ENCODE measurements around the gene THSD4. TPM values are rescaled to one million over a fixed set of nuclear protein-coding genes. Genes with fewer than 3 reads are reported as not detected.

THSD4 gene
- total RNA-seq, 1 donor = 15.6 TPM

DNA sequence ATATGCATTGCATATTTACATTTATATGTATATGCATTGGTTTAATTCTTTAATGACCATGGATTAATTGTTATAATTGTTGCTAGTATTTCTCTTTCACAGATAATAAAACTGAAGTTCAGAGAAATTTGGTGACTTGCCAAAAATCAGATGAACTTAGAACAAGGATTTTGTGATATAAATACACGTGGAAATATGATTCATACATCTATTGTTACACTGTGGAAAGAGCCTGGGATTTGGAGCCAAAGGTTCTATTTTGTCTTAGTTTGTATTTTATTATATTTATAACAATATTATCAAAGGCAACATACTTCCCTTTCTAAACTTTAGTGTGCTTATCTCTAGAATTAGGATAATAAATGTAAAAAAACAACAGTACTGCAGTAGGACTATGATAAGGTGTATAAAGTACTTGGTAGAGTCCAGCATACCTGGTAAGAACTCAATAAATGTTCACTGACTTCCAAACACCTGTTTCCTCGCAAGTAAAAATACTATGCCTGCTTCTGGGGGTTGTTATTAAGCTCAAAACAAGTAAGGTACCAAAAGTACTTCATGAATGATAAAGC lies 342.9 kb downstream of the THSD4 start:
- no peaks in the 10 kb centered on the region for H3K27me3 ChIP-seq (ENCODE audit: insufficient read depth, low read length)
- no peak overlapping the region for H3K27ac ChIP-seq (ENCODE audit: low read depth, low read length)
- no peak overlapping the region for H3K4me3 ChIP-seq (ENCODE audit: insufficient read depth, low read length)
- no peaks in the 10 kb centered on the region for H3K79me2 ChIP-seq (ENCODE audit: insufficient read depth, low read length)
- no peaks in the 10 kb centered on the region for H3K4me1 ChIP-seq (ENCODE audit: insufficient read depth, low read length)
- DNase-seq (ENCODE audit: insufficient read length, low spot score, missing footprints) = no peak
- no peak overlapping the region for H3K4me2 ChIP-seq (ENCODE audit: insufficient read depth, low read length)
- TF ChIP-seq, protein P1, sequence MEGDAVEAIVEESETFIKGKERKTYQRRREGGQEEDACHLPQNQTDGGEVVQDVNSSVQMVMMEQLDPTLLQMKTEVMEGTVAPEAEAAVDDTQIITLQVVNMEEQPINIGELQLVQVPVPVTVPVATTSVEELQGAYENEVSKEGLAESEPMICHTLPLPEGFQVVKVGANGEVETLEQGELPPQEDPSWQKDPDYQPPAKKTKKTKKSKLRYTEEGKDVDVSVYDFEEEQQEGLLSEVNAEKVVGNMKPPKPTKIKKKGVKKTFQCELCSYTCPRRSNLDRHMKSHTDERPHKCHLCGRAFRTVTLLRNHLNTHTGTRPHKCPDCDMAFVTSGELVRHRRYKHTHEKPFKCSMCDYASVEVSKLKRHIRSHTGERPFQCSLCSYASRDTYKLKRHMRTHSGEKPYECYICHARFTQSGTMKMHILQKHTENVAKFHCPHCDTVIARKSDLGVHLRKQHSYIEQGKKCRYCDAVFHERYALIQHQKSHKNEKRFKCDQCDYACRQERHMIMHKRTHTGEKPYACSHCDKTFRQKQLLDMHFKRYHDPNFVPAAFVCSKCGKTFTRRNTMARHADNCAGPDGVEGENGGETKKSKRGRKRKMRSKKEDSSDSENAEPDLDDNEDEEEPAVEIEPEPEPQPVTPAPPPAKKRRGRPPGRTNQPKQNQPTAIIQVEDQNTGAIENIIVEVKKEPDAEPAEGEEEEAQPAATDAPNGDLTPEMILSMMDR (IDR thresholded peaks at IDR 0.05; ENCODE audit: extremely low read depth, low read depth, low read length) = no peak
- H3K36me3 ChIP-seq (ENCODE audit: insufficient read depth, low read length) = no peaks in the 10 kb centered on the region
- H4K20me1 ChIP-seq (ENCODE audit: insufficient read depth, low read length) = no peaks in the 10 kb centered on the region
- H2AFZ ChIP-seq (ENCODE audit: low read length) = no peak overlapping the region
- H3K9me3 ChIP-seq (ENCODE audit: low read depth, low read length) = no peaks in the 10 kb centered on the region

DNA sequence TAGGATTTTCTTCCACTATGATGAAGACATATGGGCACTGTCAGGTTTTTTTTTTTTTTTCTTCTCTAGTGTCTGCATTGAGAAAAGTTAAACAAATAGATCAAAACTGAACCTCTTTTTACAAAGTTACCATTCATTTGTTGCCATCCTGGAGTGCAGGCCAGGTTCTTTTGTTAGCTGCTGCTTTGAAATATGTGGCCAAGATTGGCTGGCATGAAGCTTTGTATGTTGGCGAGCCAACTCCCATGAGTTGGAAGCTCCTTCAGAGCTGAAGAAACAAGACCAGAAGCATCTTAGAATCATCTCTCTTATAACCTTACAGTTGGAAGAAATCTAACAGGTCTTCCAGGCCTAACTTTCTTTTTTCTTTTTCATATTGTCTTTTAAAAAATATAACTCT lies 346.5 kb downstream of the THSD4 start:
- Histone ChIP-seq H3K4me3 (ENCODE audit: insufficient read depth, low read length) (no peak overlapping the region), H4K20me1 (ENCODE audit: insufficient read depth, low read length) (peaks cover 3% of the 10 kb centered on the region), H3K27me3 (ENCODE audit: insufficient read depth, low read length) (no peaks in the 10 kb centered on the region), H3K4me2 (ENCODE audit: insufficient read depth, low read length) (no peak overlapping the region), H3K4me1 (ENCODE audit: insufficient read depth, low read length) (no peaks in the 10 kb centered on the region), H3K9me3 (ENCODE audit: low read depth, low read length) (no peaks in the 10 kb centered on the region), H2AFZ (ENCODE audit: low read length) (no peak overlapping the region), H3K79me2 (ENCODE audit: insufficient read depth, low read length) (no peaks in the 10 kb centered on the region), H3K27ac (ENCODE audit: low read depth, low read length) (no peak overlapping the region), H3K36me3 (ENCODE audit: insufficient read depth, low read length) (no peaks in the 10 kb centered on the region)
- no peak for DNase-seq (ENCODE audit: insufficient read length, low spot score, missing footprints)
- TF ChIP-seq, protein P1 (IDR thresholded peaks at IDR 0.05; ENCODE audit: extremely low read depth, low read depth, low read length) = no peak

DNA sequence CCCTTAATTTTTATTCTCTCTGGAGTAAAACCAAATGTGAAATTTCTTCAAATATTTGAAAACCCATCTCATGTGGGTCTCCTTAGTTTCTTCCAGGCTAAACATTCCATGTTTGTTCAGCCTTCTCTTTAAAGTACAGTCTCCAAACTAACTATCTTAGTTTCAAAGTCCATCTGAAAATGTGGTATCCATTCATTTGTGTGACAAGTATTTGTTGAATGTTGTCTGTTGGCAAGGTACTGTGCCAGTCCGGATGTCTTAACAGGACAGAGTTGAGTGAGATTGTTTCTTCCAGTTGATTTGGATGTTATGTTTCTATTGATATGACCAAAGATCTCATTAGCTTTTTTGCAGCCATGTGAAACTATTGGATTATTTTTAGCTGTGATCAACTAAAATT lies 347.4 kb downstream of the THSD4 start:
- DNase-seq (ENCODE audit: insufficient read length, low spot score, missing footprints) = no peak
- H3K79me2 ChIP-seq (ENCODE audit: insufficient read depth, low read length) = no peaks in the 10 kb centered on the region

DNA sequence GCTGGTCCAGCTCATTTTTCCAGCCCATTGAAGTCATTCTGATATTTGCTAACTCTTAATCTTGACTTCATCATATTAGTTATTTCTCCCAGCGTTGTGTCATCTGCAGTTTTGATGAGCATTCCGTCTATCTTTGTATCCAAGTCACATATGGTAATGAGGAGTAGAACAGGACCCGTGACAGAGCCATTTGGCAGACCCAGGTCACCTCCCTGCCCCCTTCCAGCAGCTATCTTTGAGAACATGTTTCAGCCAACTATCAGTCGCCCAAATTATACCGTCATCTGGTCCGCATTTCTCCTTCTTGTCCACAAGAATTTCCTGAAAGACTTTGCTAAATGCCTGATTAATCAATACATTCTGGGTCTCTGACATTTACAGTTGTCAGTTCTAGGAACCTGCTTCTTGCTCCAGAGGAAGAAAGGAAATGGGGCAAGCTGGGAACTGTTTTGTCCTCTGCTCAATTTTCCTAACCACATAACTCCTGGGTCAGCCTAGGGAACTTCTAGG lies 347.9 kb downstream of the THSD4 start:
- TF ChIP-seq, protein P1 (IDR thresholded peaks at IDR 0.05; ENCODE audit: extremely low read depth, low read depth, low read length) = no peak
- Histone ChIP-seq H3K36me3 (ENCODE audit: insufficient read depth, low read length) (no peaks in the 10 kb centered on the region), H3K27me3 (ENCODE audit: insufficient read depth, low read length) (no peaks in the 10 kb centered on the region), H3K4me2 (ENCODE audit: insufficient read depth, low read length) (no peak overlapping the region), H3K79me2 (ENCODE audit: insufficient read depth, low read length) (no peaks in the 10 kb centered on the region), H2AFZ (ENCODE audit: low read length) (no peak overlapping the region), H3K4me3 (ENCODE audit: insufficient read depth, low read length) (no peak overlapping the region), H3K4me1 (ENCODE audit: insufficient read depth, low read length) (no peaks in the 10 kb centered on the region), H3K27ac (ENCODE audit: low read depth, low read length) (no peak overlapping the region), H4K20me1 (ENCODE audit: insufficient read depth, low read length) (peaks cover 3% of the 10 kb centered on the region), H3K9me3 (ENCODE audit: low read depth, low read length) (no peaks in the 10 kb centered on the region)
- no peak for DNase-seq (ENCODE audit: insufficient read length, low spot score, missing footprints)

More for the DNA sequence above, 347.4 kb downstream of the THSD4 start:
- Histone ChIP-seq H3K4me1 (ENCODE audit: insufficient read depth, low read length) (no peaks in the 10 kb centered on the region), H3K36me3 (ENCODE audit: insufficient read depth, low read length) (no peaks in the 10 kb centered on the region), H3K9me3 (ENCODE audit: low read depth, low read length) (no peaks in the 10 kb centered on the region), H4K20me1 (ENCODE audit: insufficient read depth, low read length) (peaks cover 3% of the 10 kb centered on the region), H2AFZ (ENCODE audit: low read length) (no peak overlapping the region), H3K27ac (ENCODE audit: low read depth, low read length) (no peak overlapping the region), H3K4me2 (ENCODE audit: insufficient read depth, low read length) (no peak overlapping the region), H3K27me3 (ENCODE audit: insufficient read depth, low read length) (no peaks in the 10 kb centered on the region), H3K4me3 (ENCODE audit: insufficient read depth, low read length) (no peak overlapping the region)
- TF ChIP-seq, protein P1 (IDR thresholded peaks at IDR 0.05; ENCODE audit: extremely low read depth, low read depth, low read length) = no peak
